Tongue (tissue), 2 donors: ENCODE measurements around the gene ANXA11. TPM values are rescaled to one million over a fixed set of nuclear protein-coding genes. Genes with fewer than 3 reads are reported as not detected.
"Not testable (repeated sequence)": the region's sequence is repeated elsewhere in the genome, so short reads cannot be mapped to it uniquely, and the experiment has no call there.

Experiments
- DNase-seq: peaks from one replicate; pipeline ENCODE4 v3.0.0-alpha.2; 2015
- total RNA-seq: library from RNA; depleted of rRNA; stranded (reverse); fragments of >200 nt; gene quantifications from one replicate; pipeline ENCODE4 v1.2.3, GENCODE V29; 2014

ANXA11 gene
- total RNA-seq, result 78.5 TPM

- peak; percentile 88 for DNase-seq
Observed at GRCh38 chr10:80205477-80206276, at the start of gene ANXA11. Gene ANXA11, minus strand, starts transcription at chr10:80205537. Its CDS starts 32,676 bp downstream, at chr10:80172861.

- DNase-seq, result not testable (repeated sequence)
Observed at GRCh38 chr10:80254726-80255125, 49.4 kb upstream of the ANXA11 start.

GRCh38 chr10:80253963-80254271 lies 48.6 kb upstream of the ANXA11 start:
- not testable (repeated sequence) for DNase-seq

GRCh38 chr10:80253266-80253962 lies 48.1 kb upstream of the ANXA11 start:
- no peak for DNase-seq

- DNase-seq, result peak; percentile 70
Observed at GRCh38 chr10:80252296-80252887, 47.1 kb upstream of the ANXA11 start.

GRCh38 chr10:80251703-80252280 lies 46.5 kb upstream of the ANXA11 start:
- DNase-seq, result not testable (repeated sequence)

- not testable (repeated sequence) for DNase-seq
Observed at GRCh38 chr10:80250399-80250798, 45.1 kb upstream of the ANXA11 start.

- not testable (repeated sequence) for DNase-seq
Observed at GRCh38 chr10:80249906-80250305, 44.6 kb upstream of the ANXA11 start.

- not testable (repeated sequence) for DNase-seq
Observed at GRCh38 chr10:80247611-80248010, 42.3 kb upstream of the ANXA11 start.

- DNase-seq, result not testable (repeated sequence)
Observed at GRCh38 chr10:80244371-80244770, 39.0 kb upstream of the ANXA11 start.

- not testable (repeated sequence) for DNase-seq
Observed at GRCh38 chr10:80242341-80242740, 37.0 kb upstream of the ANXA11 start.

GRCh38 chr10:80236457-80236856 lies 31.1 kb upstream of the ANXA11 start:
- not testable (repeated sequence) for DNase-seq

- not testable (repeated sequence) for DNase-seq
Observed at GRCh38 chr10:80234331-80235235, 29.2 kb upstream of the ANXA11 start.

- DNase-seq, result not testable (repeated sequence)
Observed at GRCh38 chr10:80233871-80234270, 28.5 kb upstream of the ANXA11 start.

- DNase-seq, result not testable (repeated sequence)
Observed at GRCh38 chr10:80226723-80227122, 21.4 kb upstream of the ANXA11 start.

- DNase-seq, result not testable (repeated sequence)
Observed at GRCh38 chr10:80223031-80223419, 17.7 kb upstream of the ANXA11 start.

- not testable (repeated sequence) for DNase-seq
Observed at GRCh38 chr10:80218878-80219277, 13.5 kb upstream of the ANXA11 start.

GRCh38 chr10:80214368-80214982 lies 9.1 kb upstream of the ANXA11 start:
- DNase-seq, result not testable (repeated sequence)

- DNase-seq, result not testable (repeated sequence)
Observed at GRCh38 chr10:80212535-80213115, 7.3 kb upstream of the ANXA11 start.

GRCh38 chr10:80211786-80212185 lies 6.4 kb upstream of the ANXA11 start:
- DNase-seq, result no peak

GRCh38 chr10:80210259-80210658 lies 4.9 kb upstream of the ANXA11 start:
- DNase-seq, result no peak
